HG02981 (cell line): ENCODE data around the gene EPHB1.
A peak's percentile ranks its signal among the peaks of the same experiment; 100 is the strongest.

Source experiments
- ATAC-seq: cut with Tn5 transposase; IDR thresholded peaks from one replicate; pipeline ENCODE4 v1.9.1; 2021; ENCODE audit warnings: mild to moderate bottlenecking, moderate library complexity; ENCODE audit not compliant: unreplicated experiment

The EPHB1 gene

GRCh38 chr3:134874737-134875413 is 79.8 kb downstream of the EPHB1 start:
- no peak for ATAC-seq

GRCh38 chr3:134876836-134877235 is 81.8 kb downstream of the EPHB1 start:
- ATAC-seq: no peak

GRCh38 chr3:134877788-134878187 is 82.7 kb downstream of the EPHB1 start:
- no peak for ATAC-seq

- ATAC-seq: no peak
These were observed 84.9 kb downstream of the EPHB1 start for GRCh38 chr3:134879990-134880389.

- no peak for ATAC-seq
These were observed 85.4 kb downstream of the EPHB1 start for GRCh38 chr3:134880431-134880830.

GRCh38 chr3:134881305-134881704 is 86.2 kb downstream of the EPHB1 start:
- no peak for ATAC-seq

GRCh38 chr3:134883697-134884385 is 88.8 kb downstream of the EPHB1 start:
- ATAC-seq: no peak

- ATAC-seq: peak; percentile 94
These were observed 91.0 kb downstream of the EPHB1 start for GRCh38 chr3:134885877-134886621.

GRCh38 chr3:134886991-134887390 is 91.9 kb downstream of the EPHB1 start:
- ATAC-seq: no peak

- ATAC-seq: no peak
These were observed 92.5 kb downstream of the EPHB1 start for GRCh38 chr3:134887536-134887935.

GRCh38 chr3:134892326-134892725 is 97.3 kb downstream of the EPHB1 start:
- no peak for ATAC-seq

- ATAC-seq: no peak
These were observed 97.7 kb downstream of the EPHB1 start for GRCh38 chr3:134892761-134893160.

- ATAC-seq: no peak
These were observed 99.5 kb downstream of the EPHB1 start for GRCh38 chr3:134894533-134894932.

GRCh38 chr3:134895181-134895580 is 100.1 kb downstream of the EPHB1 start:
- ATAC-seq: no peak

- ATAC-seq: no peak
These were observed 101.1 kb downstream of the EPHB1 start for GRCh38 chr3:134896141-134896540.

GRCh38 chr3:134896696-134897095 is 101.6 kb downstream of the EPHB1 start:
- ATAC-seq: no peak

GRCh38 chr3:134897391-134898141 is 102.5 kb downstream of the EPHB1 start:
- ATAC-seq: no peak

- no peak for ATAC-seq
These were observed 103.2 kb downstream of the EPHB1 start for GRCh38 chr3:134898181-134898754.

GRCh38 chr3:134899786-134900185 is 104.7 kb downstream of the EPHB1 start:
- no peak for ATAC-seq

GRCh38 chr3:134900482-134900881 is 105.4 kb downstream of the EPHB1 start:
- no peak for ATAC-seq

GRCh38 chr3:134901461-134901860 is 106.4 kb downstream of the EPHB1 start:
- ATAC-seq: no peak
